ENCODE results near the gene NCAPD2.

DNA sequence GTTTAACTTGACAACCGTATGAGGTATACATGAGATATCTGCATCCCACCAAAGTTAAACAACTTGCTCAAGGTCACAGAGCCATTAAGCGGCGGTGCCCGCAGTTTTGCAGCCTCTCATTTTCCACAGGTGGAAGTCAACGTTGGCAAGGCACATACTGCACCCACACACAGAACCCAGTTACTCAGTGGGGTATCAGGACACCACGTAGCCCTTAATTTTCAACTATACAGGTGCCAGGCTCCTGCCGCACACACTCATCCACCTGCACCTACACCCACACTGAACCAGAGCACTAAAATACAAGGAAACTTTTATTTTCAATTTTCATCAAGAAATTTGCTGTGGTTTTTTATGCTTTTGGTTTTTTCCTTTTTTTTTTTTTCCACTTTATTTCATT, 75.9 kb downstream of the NCAPD2 start:
- TF ChIP-seq, protein P1, sequence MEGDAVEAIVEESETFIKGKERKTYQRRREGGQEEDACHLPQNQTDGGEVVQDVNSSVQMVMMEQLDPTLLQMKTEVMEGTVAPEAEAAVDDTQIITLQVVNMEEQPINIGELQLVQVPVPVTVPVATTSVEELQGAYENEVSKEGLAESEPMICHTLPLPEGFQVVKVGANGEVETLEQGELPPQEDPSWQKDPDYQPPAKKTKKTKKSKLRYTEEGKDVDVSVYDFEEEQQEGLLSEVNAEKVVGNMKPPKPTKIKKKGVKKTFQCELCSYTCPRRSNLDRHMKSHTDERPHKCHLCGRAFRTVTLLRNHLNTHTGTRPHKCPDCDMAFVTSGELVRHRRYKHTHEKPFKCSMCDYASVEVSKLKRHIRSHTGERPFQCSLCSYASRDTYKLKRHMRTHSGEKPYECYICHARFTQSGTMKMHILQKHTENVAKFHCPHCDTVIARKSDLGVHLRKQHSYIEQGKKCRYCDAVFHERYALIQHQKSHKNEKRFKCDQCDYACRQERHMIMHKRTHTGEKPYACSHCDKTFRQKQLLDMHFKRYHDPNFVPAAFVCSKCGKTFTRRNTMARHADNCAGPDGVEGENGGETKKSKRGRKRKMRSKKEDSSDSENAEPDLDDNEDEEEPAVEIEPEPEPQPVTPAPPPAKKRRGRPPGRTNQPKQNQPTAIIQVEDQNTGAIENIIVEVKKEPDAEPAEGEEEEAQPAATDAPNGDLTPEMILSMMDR (IDR thresholded peaks at IDR 0.05; ENCODE audit: low read length): no peak
- TF ChIP-seq EZH2 (optimal IDR thresholded peaks at IDR 0.05; ENCODE audit: low read depth, low read length): no peak
- TF ChIP-seq EZH2phosphoT487 (IDR thresholded peaks at IDR 0.05; ENCODE audit: low read length): no peak

All from MM.1S (cell line).